H9 (cell line): ENCODE data around the gene PLEKHG1. TPM values are rescaled to one million over a fixed set of nuclear protein-coding genes. Genes with fewer than 3 reads are reported as not detected.

Experiments used
- DNase-seq: peaks from one replicate; pipeline ENCODE4 v3.0.0-alpha.2; 2017
- H2AFZ ChIP-seq: one replicate; pipeline ENCODE4 v1.6.1; 2013; ENCODE audit warnings: mild to moderate bottlenecking, low read length, control low read depth, moderate library complexity
- H2AK5ac ChIP-seq: 2 replicates; pipeline ENCODE4 v1.6.1; 2013; ENCODE audit warnings: low read length, control low read depth, mixed read lengths; ENCODE audit not compliant: insufficient read length
- H2BK120ac ChIP-seq: one replicate; pipeline ENCODE4 v1.6.1; 2013; ENCODE audit warnings: low read depth, mild to moderate bottlenecking, low read length, control low read depth, inconsistent platforms; ENCODE audit not compliant: poor library complexity, severe bottlenecking
- H2BK12ac ChIP-seq: 2 replicates; pipeline ENCODE4 v1.6.1; 2013; ENCODE audit warnings: low read length, control low read depth, mixed read lengths, low read depth; ENCODE audit not compliant: insufficient read length
- H2BK15ac ChIP-seq: 2 replicates; pipeline ENCODE4 v1.6.1; 2013; ENCODE audit warnings: low read depth, low read length, control low read depth
- H2BK20ac ChIP-seq: one replicate; pipeline ENCODE4 v1.6.1; 2013; ENCODE audit warnings: low read depth, mild to moderate bottlenecking, low read length, control low read depth, inconsistent platforms; ENCODE audit not compliant: poor library complexity, severe bottlenecking
- H2BK5ac ChIP-seq: 2 replicates; pipeline ENCODE4 v1.6.1; 2013; ENCODE audit warnings: low read length, control low read depth, mixed read lengths; ENCODE audit not compliant: insufficient read length
- H3K14ac ChIP-seq: 2 replicates; pipeline ENCODE4 v1.6.1; 2013; ENCODE audit warnings: low read length, control low read depth; ENCODE audit not compliant: insufficient read depth
- H3K18ac ChIP-seq: 2 replicates; pipeline ENCODE4 v1.6.1; 2013; ENCODE audit warnings: low read depth, mild to moderate bottlenecking, mixed read lengths, low read length, control low read depth; ENCODE audit not compliant: insufficient read length
- H3K23ac ChIP-seq: 2 replicates; pipeline ENCODE4 v1.6.1; 2013; ENCODE audit warnings: low read length, control low read depth, mixed read lengths, low read depth; ENCODE audit not compliant: insufficient read length
- H3K23me2 ChIP-seq: 2 replicates; pipeline ENCODE4 v1.6.1; 2013; ENCODE audit warnings: low read depth, mild to moderate bottlenecking, mixed read lengths, low read length, control low read depth; ENCODE audit not compliant: insufficient read length, poor library complexity, severe bottlenecking
- H3K27ac ChIP-seq: 2 replicates; pipeline ENCODE4 v1.5.1; 2013; ENCODE audit warnings: low read length, control low read depth, mixed read lengths, low read depth; ENCODE audit not compliant: insufficient read length
- H3K27me3 ChIP-seq: 2 replicates; pipeline ENCODE4 v1.6.1; 2013; ENCODE audit warnings: low read length, control low read depth, inconsistent platforms; ENCODE audit not compliant: insufficient read depth
- H3K4ac ChIP-seq: 2 replicates; pipeline ENCODE4 v1.6.1; 2013; ENCODE audit warnings: low read depth, mild to moderate bottlenecking, control low read depth, inconsistent platforms, low read length, moderate library complexity
- H3K4me1 ChIP-seq: 2 replicates; pipeline ENCODE4 v1.6.1; 2013; ENCODE audit warnings: low read length, control low read depth, inconsistent platforms; ENCODE audit not compliant: insufficient read depth
- H3K4me2 ChIP-seq: 2 replicates; pipeline ENCODE4 v1.6.1; 2013; ENCODE audit warnings: low read length, control low read depth, mixed read lengths; ENCODE audit not compliant: insufficient read length, insufficient read depth
- H3K56ac ChIP-seq: 2 replicates; pipeline ENCODE4 v1.6.1; 2013; ENCODE audit warnings: low read depth, mild to moderate bottlenecking, mixed read lengths, low read length, control low read depth; ENCODE audit not compliant: insufficient read length
- H3K79me1 ChIP-seq: 2 replicates; pipeline ENCODE4 v1.6.1; 2013; ENCODE audit warnings: low read depth, mild to moderate bottlenecking, moderate library complexity, low read length, control low read depth, inconsistent platforms; ENCODE audit not compliant: insufficient read depth, poor library complexity, severe bottlenecking
- H3K79me2 ChIP-seq: 2 replicates; pipeline ENCODE4 v1.6.1; 2013; ENCODE audit warnings: low read length, control low read depth, inconsistent platforms; ENCODE audit not compliant: insufficient read depth
- H3K9ac ChIP-seq: 2 replicates; pipeline ENCODE4 v1.6.1; 2013; ENCODE audit warnings: low read length, control low read depth, mixed read lengths; ENCODE audit not compliant: insufficient read length; ENCODE audit errors: extremely low read depth
- H3K9me3 ChIP-seq: one replicate; pipeline ENCODE4 v1.6.1; 2013; ENCODE audit warnings: low read depth, low read length, inconsistent platforms; ENCODE audit not compliant: control insufficient read depth
- H3T11ph ChIP-seq: one replicate; pipeline ENCODE4 v1.6.1; 2013; ENCODE audit warnings: mild to moderate bottlenecking, low read length, control low read depth, inconsistent platforms
- H4K20me1 ChIP-seq: one replicate; pipeline ENCODE4 v1.6.1; 2013; ENCODE audit not compliant: control insufficient read depth, insufficient read length, insufficient read depth
- H4K5ac ChIP-seq: 2 replicates; pipeline ENCODE4 v1.6.1; 2013; ENCODE audit warnings: low read depth, mild to moderate bottlenecking, mixed read lengths, low read length, control low read depth; ENCODE audit not compliant: insufficient read length
- H4K8ac ChIP-seq: replicated peaks from 2 replicates; pipeline ENCODE4 v1.6.1; 2013; ENCODE audit warnings: low read length, control low read depth, mixed read lengths, low read depth; ENCODE audit not compliant: insufficient read length
- H4K91ac ChIP-seq: 2 replicates; pipeline ENCODE4 v1.6.1; 2013; ENCODE audit warnings: low read depth, mild to moderate bottlenecking, moderate library complexity, mixed read lengths, low read length, control low read depth; ENCODE audit not compliant: insufficient read length
- H3K27ac Mint-ChIP-seq, 3 experiments: 2 replicates in 2 of 3; 3 replicates in 1 of 3; pipeline ENCODE4 v1.8.0; 2020 to 2021; ENCODE audit warnings: mixed read lengths in 3 of 3, mild to moderate bottlenecking in 1 of 3, moderate library complexity in 1 of 3
- H3K27me3 Mint-ChIP-seq: 2 replicates; pipeline ENCODE4 v1.8.0; 2021; ENCODE audit warnings: low read depth, mild to moderate bottlenecking, moderate library complexity, mixed read lengths
- H3K36me3 Mint-ChIP-seq, 3 experiments: 2 replicates in 2 of 3; 3 replicates in 1 of 3; pipeline ENCODE4 v1.8.0; 2020 to 2021; ENCODE audit warnings: low read depth in 3 of 3, mixed read lengths in 3 of 3; ENCODE audit not compliant: insufficient read depth in 1 of 3
- H3K4me1 Mint-ChIP-seq, 2 experiments: 2 replicates each; pipeline ENCODE4 v1.8.0; 2020; ENCODE audit warnings: mixed read lengths in 2 of 2
- H3K4me3 Mint-ChIP-seq, 2 experiments: 2 replicates in 1 of 2; 3 replicates in 1 of 2; pipeline ENCODE4 v1.8.0; 2020 to 2021; ENCODE audit warnings: mild to moderate bottlenecking in 2 of 2, mixed read lengths in 2 of 2, moderate library complexity in 1 of 2
- H3K9me3 Mint-ChIP-seq, 2 experiments: 2 replicates in 1 of 2; 3 replicates in 1 of 2; pipeline ENCODE4 v1.8.0; 2020; ENCODE audit warnings: mild to moderate bottlenecking in 2 of 2, mixed read lengths in 2 of 2, moderate library complexity in 1 of 2
- CTCF ChIP-seq: fragments of 200-600 bp; sonication (generic); conservative IDR thresholded peaks from 3 replicates; pipeline ENCODE4 v1.8.0; 2021; ENCODE audit warnings: antibody characterized with exemption, mild to moderate bottlenecking
- WGBS: extraction: QIAGEN DNeasy Blood & Tissue Kit; methylation state at CpG from one replicate; pipeline ENCODE4 v1.1.7; 2013; ENCODE audit warnings: missing lambda C conversion rate, low lambda C conversion rate, mixed read lengths; ENCODE audit not compliant: insufficient read length; ENCODE audit errors: extremely low coverage; 5-methylcytosine and 5-hydroxymethylcytosine counted together
- total RNA-seq: library from RNA; stranded (reverse); gene quantifications from 2 replicates; pipeline ENCODE4 v1.2.1, GENCODE V29; 2021

Gene PLEKHG1
- total RNA-seq, 1 experiment from 2014 or later, result 1.0 TPM

- no peak overlapping the region for H3K18ac ChIP-seq
- no peak for TF ChIP-seq CTCF
- Mint-ChIP-seq H3K27ac (no peak overlapping the region), H3K36me3 (no peaks in the 10 kb centered on the region), H3K27me3 (peaks cover 10% of the 10 kb centered on the region), H3K9me3 (no peaks in the 10 kb centered on the region), H3K4me3 (no peak overlapping the region), H3K4me1 (no peaks in the 10 kb centered on the region; a peak in 1 of 4 replicates)
- no peak overlapping the region for H3K23ac ChIP-seq
- H2BK120ac ChIP-seq, result no peak overlapping the region
- no peak overlapping the region for H3T11ph ChIP-seq
- H2AFZ ChIP-seq, result no peak overlapping the region
- no peak overlapping the region for H3K14ac ChIP-seq
- no peak overlapping the region for H3K56ac ChIP-seq
- no peak overlapping the region for H3K9ac ChIP-seq
- H2BK15ac ChIP-seq, result no peak overlapping the region
- no peak overlapping the region for H4K8ac ChIP-seq
- no peaks in the 10 kb centered on the region for H4K20me1 ChIP-seq
- no peak overlapping the region for H2BK5ac ChIP-seq
- no peak for DNase-seq
- no peaks in the 10 kb centered on the region for H3K4me1 ChIP-seq
- H2BK20ac ChIP-seq, result no peak overlapping the region
- no peak overlapping the region for H2BK12ac ChIP-seq
- no peaks in the 10 kb centered on the region for H3K79me2 ChIP-seq
- no peak overlapping the region for H3K4ac ChIP-seq
- no peak overlapping the region for H4K91ac ChIP-seq
- H3K23me2 ChIP-seq, result no peaks in the 10 kb centered on the region
- no peak overlapping the region for H2AK5ac ChIP-seq
- no peaks in the 10 kb centered on the region for H3K79me1 ChIP-seq
- WGBS, result no CpG with 5 or more reads among the region's 3 CpGs
- no peak overlapping the region for H4K5ac ChIP-seq
- no peak overlapping the region for H3K4me2 ChIP-seq
- no peaks in the 10 kb centered on the region for H3K9me3 ChIP-seq
- H3K27ac ChIP-seq, result no peak overlapping the region
- H3K27me3 ChIP-seq, result no peaks in the 10 kb centered on the region
Observed at GRCh38 chr6:150567380-150567779, 32.3 kb upstream of the PLEKHG1 start.
